GM23338 (cell line): ENCODE measurements around the gene SGCD.

Source experiments
- CREB1 ChIP-seq: fragments of 250-450 bp; sonication (Bioruptor Pico); IDR thresholded peaks from 2 replicates; pipeline ENCODE4 v1.5.0; 2020; ENCODE audit warnings: low read depth, mild to moderate bottlenecking, moderate library complexity
- EZH2 ChIP-seq: fragments of 200-600 bp; sonication (generic); IDR thresholded peaks from one replicate; pipeline ENCODE4 v1.8.0; 2017; ENCODE audit warnings: antibody characterized with exemption, mild to moderate bottlenecking, low read depth; ENCODE audit not compliant: unreplicated experiment
- EZH2phosphoT487 ChIP-seq: fragments of 200-600 bp; sonication (generic); IDR thresholded peaks from one replicate; pipeline ENCODE4 v1.8.1; 2018; ENCODE audit warnings: antibody characterized with exemption; ENCODE audit not compliant: unreplicated experiment
- JUNB ChIP-seq: IDR thresholded peaks from one replicate; pipeline ENCODE4 v1.6.1; 2016; ENCODE audit warnings: antibody characterized with exemption; ENCODE audit not compliant: unreplicated experiment
- NANOG ChIP-seq: IDR thresholded peaks from 2 replicates; pipeline ENCODE4 v1.6.1; 2016; ENCODE audit warnings: antibody characterized with exemption, borderline replicate concordance
- POLR2AphosphoS5 ChIP-seq: IDR thresholded peaks from 2 replicates; pipeline ENCODE4 v1.6.1; 2016; ENCODE audit warnings: antibody characterized with exemption, low read depth
- STAT1 ChIP-seq: IDR thresholded peaks from one replicate; pipeline ENCODE4 v1.6.1; 2016; ENCODE audit warnings: antibody characterized with exemption; ENCODE audit not compliant: unreplicated experiment
- ZNF114 ChIP-seq: fragments of 250-450 bp; sonication (Bioruptor Pico); IDR thresholded peaks from 2 replicates; pipeline ENCODE4 v1.5.0; 2020; ENCODE audit warnings: mild to moderate bottlenecking, moderate library complexity
- TF ChIP-seq, protein P1 (sequence below), 2 experiments: fragments of 200-600 bp in 1 of 2; sonication (generic) in 1 of 2; conservative IDR thresholded peaks; 2 replicates each; pipeline versions ENCODE4 v1.5.1 to v1.6.1; 2016 to 2017; ENCODE audit warnings: antibody characterized with exemption in 2 of 2, low read depth in 2 of 2, mild to moderate bottlenecking in 2 of 2, moderate library complexity in 1 of 2
- TF ChIP-seq, protein P2 (sequence below): IDR thresholded peaks from one replicate; pipeline ENCODE4 v1.6.1; 2018; ENCODE audit warnings: antibody characterized with exemption; ENCODE audit not compliant: unreplicated experiment
- TF ChIP-seq, protein P3 (sequence below): fragments of 250-450 bp; sonication (Bioruptor Pico); IDR thresholded peaks from 2 replicates; pipeline ENCODE4 v1.5.0; 2020; ENCODE audit warnings: mild to moderate bottlenecking, moderate library complexity

DNA sequence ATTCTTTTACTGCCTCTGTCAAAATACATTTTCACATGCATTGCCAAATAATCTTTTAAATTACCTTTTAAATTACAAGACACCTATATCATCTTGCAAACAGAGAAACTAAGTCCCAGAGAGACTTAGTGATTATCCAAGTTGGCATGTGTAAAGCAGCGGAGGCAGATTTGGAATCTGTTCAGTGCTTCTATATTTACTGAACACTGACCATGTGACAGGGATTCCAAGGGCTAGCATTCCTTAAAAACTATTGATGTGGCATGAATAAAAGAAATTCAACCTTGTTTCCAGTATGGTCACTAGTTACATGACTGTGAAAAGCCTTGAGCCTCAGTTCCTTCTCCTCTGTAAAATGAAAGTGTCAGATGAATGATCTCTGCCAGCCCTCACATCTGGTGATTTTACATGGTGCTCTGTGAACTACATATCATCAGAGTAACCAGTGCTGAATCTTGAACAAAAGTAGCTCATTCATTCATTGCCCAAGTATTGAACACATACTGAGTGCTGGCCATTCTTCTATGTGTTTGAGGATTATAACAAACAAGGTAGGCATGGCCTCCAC is 451.3 kb downstream of the SGCD start:
- TF ChIP-seq, protein P1, sequence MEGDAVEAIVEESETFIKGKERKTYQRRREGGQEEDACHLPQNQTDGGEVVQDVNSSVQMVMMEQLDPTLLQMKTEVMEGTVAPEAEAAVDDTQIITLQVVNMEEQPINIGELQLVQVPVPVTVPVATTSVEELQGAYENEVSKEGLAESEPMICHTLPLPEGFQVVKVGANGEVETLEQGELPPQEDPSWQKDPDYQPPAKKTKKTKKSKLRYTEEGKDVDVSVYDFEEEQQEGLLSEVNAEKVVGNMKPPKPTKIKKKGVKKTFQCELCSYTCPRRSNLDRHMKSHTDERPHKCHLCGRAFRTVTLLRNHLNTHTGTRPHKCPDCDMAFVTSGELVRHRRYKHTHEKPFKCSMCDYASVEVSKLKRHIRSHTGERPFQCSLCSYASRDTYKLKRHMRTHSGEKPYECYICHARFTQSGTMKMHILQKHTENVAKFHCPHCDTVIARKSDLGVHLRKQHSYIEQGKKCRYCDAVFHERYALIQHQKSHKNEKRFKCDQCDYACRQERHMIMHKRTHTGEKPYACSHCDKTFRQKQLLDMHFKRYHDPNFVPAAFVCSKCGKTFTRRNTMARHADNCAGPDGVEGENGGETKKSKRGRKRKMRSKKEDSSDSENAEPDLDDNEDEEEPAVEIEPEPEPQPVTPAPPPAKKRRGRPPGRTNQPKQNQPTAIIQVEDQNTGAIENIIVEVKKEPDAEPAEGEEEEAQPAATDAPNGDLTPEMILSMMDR (conservative IDR thresholded peaks at IDR 0.05; ENCODE audit: low read depth in 2 of 2): no peak
- TF ChIP-seq EZH2 (no peak), POLR2AphosphoS5 (no peak), EZH2phosphoT487 (no peak), CREB1 (CRISPR knock-in tag) (no peak), JUNB (no peak), NANOG (no peak), ZNF114 (CRISPR knock-in tag) (no peak), STAT1 (no peak)
- TF ChIP-seq, protein P2, sequence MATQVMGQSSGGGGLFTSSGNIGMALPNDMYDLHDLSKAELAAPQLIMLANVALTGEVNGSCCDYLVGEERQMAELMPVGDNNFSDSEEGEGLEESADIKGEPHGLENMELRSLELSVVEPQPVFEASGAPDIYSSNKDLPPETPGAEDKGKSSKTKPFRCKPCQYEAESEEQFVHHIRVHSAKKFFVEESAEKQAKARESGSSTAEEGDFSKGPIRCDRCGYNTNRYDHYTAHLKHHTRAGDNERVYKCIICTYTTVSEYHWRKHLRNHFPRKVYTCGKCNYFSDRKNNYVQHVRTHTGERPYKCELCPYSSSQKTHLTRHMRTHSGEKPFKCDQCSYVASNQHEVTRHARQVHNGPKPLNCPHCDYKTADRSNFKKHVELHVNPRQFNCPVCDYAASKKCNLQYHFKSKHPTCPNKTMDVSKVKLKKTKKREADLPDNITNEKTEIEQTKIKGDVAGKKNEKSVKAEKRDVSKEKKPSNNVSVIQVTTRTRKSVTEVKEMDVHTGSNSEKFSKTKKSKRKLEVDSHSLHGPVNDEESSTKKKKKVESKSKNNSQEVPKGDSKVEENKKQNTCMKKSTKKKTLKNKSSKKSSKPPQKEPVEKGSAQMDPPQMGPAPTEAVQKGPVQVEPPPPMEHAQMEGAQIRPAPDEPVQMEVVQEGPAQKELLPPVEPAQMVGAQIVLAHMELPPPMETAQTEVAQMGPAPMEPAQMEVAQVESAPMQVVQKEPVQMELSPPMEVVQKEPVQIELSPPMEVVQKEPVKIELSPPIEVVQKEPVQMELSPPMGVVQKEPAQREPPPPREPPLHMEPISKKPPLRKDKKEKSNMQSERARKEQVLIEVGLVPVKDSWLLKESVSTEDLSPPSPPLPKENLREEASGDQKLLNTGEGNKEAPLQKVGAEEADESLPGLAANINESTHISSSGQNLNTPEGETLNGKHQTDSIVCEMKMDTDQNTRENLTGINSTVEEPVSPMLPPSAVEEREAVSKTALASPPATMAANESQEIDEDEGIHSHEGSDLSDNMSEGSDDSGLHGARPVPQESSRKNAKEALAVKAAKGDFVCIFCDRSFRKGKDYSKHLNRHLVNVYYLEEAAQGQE: no peak
- TF ChIP-seq, protein P3, sequence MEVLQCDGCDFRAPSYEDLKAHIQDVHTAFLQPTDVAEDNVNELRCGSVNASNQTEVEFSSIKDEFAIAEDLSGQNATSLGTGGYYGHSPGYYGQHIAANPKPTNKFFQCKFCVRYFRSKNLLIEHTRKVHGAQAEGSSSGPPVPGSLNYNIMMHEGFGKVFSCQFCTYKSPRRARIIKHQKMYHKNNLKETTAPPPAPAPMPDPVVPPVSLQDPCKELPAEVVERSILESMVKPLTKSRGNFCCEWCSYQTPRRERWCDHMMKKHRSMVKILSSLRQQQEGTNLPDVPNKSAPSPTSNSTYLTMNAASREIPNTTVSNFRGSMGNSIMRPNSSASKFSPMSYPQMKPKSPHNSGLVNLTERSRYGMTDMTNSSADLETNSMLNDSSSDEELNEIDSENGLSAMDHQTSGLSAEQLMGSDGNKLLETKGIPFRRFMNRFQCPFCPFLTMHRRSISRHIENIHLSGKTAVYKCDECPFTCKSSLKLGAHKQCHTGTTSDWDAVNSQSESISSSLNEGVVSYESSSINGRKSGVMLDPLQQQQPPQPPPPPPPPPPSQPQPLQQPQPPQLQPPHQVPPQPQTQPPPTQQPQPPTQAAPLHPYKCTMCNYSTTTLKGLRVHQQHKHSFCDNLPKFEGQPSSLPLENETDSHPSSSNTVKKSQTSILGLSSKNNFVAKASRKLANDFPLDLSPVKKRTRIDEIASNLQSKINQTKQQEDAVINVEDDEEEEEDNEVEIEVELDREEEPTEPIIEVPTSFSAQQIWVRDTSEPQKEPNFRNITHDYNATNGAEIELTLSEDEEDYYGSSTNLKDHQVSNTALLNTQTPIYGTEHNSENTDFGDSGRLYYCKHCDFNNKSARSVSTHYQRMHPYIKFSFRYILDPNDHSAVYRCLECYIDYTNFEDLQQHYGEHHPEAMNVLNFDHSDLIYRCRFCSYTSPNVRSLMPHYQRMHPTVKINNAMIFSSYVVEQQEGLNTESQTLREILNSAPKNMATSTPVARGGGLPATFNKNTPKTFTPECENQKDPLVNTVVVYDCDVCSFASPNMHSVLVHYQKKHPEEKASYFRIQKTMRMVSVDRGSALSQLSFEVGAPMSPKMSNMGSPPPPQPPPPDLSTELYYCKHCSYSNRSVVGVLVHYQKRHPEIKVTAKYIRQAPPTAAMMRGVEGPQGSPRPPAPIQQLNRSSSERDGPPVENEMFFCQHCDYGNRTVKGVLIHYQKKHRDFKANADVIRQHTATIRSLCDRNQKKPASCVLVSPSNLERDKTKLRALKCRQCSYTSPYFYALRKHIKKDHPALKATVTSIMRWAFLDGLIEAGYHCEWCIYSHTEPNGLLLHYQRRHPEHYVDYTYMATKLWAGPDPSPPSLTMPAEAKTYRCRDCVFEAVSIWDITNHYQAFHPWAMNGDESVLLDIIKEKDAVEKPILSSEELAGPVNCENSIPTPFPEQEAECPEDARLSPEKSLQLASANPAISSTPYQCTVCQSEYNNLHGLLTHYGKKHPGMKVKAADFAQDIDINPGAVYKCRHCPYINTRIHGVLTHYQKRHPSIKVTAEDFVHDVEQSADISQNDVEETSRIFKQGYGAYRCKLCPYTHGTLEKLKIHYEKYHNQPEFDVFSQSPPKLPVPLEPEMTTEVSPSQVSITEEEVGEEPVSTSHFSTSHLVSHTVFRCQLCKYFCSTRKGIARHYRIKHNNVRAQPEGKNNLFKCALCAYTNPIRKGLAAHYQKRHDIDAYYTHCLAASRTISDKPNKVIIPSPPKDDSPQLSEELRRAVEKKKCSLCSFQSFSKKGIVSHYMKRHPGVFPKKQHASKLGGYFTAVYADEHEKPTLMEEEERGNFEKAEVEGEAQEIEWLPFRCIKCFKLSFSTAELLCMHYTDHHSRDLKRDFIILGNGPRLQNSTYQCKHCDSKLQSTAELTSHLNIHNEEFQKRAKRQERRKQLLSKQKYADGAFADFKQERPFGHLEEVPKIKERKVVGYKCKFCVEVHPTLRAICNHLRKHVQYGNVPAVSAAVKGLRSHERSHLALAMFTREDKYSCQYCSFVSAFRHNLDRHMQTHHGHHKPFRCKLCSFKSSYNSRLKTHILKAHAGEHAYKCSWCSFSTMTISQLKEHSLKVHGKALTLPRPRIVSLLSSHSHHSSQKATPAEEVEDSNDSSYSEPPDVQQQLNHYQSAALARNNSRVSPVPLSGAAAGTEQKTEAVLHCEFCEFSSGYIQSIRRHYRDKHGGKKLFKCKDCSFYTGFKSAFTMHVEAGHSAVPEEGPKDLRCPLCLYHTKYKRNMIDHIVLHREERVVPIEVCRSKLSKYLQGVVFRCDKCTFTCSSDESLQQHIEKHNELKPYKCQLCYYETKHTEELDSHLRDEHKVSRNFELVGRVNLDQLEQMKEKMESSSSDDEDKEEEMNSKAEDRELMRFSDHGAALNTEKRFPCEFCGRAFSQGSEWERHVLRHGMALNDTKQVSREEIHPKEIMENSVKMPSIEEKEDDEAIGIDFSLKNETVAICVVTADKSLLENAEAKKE: no peak
